ENCODE results near the gene PRKCZ. TPM values are rescaled to one million over a fixed set of nuclear protein-coding genes. Genes with fewer than 3 reads are reported as not detected.

PRKCZ gene
- total and polyA plus RNA-seq, 9 of the 15 experiments (the other 6 are each of a cell fraction or from before 2014, with no cell fraction given), result 0.07 to 3.1 (median 1.3) TPM

GRCh38 chr1:2180297-2181245 lies 130.4 kb downstream of the PRKCZ start (continued):
- TF ChIP-seq ZNF23 (CRISPR knock-in tag; IDR thresholded peaks at IDR 0.05) (no peak), L3MBTL2 (IDR thresholded peaks at IDR 0.05) (0 out of 2 replicates have a peak, but pooled peaks have one; percentile 21), TFAP4 (CRISPR knock-in tag; IDR thresholded peaks at IDR 0.05; ENCODE audit: borderline replicate concordance) (peak; percentile 98), CREM (IDR thresholded peaks at IDR 0.05; ENCODE audit: low read depth) (peak; percentile 100), ZBTB1 (CRISPR knock-in tag; IDR thresholded peaks at IDR 0.05; ENCODE audit: borderline replicate concordance, low read depth) (no peak), KDM2B (CRISPR knock-in tag; IDR thresholded peaks at IDR 0.05) (no peak), TFAM (CRISPR knock-in tag; conservative IDR thresholded peaks at IDR 0.05) (no peak), ZNF354B (CRISPR knock-in tag; IDR thresholded peaks at IDR 0.05) (no peak), CHCHD3 (CRISPR knock-in tag; IDR thresholded peaks at IDR 0.05) (no peak), YY1 (IDR thresholded peaks at IDR 0.05; ENCODE audit: borderline replicate concordance in 1 of 3, control insufficient read depth in 1 of 3, extremely low read depth in 1 of 3, insufficient read depth in 3 of 3, insufficient read length in 1 of 3, insufficient replicate concordance in 2 of 3, low read depth in 1 of 3, low read length in 2 of 3) (peak in 2 of 3 experiments; percentile 48 to 50), SUPT5H (IDR thresholded peaks at IDR 0.05) (peak; percentile 70), ZBTB43 (CRISPR knock-in tag; IDR thresholded peaks at IDR 0.05) (no peak), ZFP30 (CRISPR knock-in tag; IDR thresholded peaks at IDR 0.05; ENCODE audit: borderline replicate concordance) (no peak), SETDB1 (IDR thresholded peaks at IDR 0.05; ENCODE audit: low read length) (peak; percentile 94), ETV5 (CRISPR knock-in tag; IDR thresholded peaks at IDR 0.05; ENCODE audit: low read depth) (no peak), ZBTB9 (CRISPR knock-in tag; IDR thresholded peaks at IDR 0.05) (no peak), GABPB1 (CRISPR knock-in tag; IDR thresholded peaks at IDR 0.05) (peak; percentile 86), TAF15 (IDR thresholded peaks at IDR 0.05; ENCODE audit: low read depth, low read length) (no peak), NR2C1 (IDR thresholded peaks at IDR 0.05) (peak; percentile 85), NR2C1 (tag; IDR thresholded peaks at IDR 0.05) (peak; percentile 92), FOXJ3 (CRISPR knock-in tag; IDR thresholded peaks at IDR 0.05) (no peak), THRAP3 (IDR thresholded peaks at IDR 0.05; ENCODE audit: borderline replicate concordance) (no peak), ZNF507 (tag; conservative IDR thresholded peaks at IDR 0.05) (no peak), TAF7 (tag; IDR thresholded peaks at IDR 0.05) (peak; percentile 56; the same call in 1 of the 2 replicates), ZBTB8A (IDR thresholded peaks at IDR 0.05; ENCODE audit: partially characterized antibody) (no peak), SMARCE1 (IDR thresholded peaks at IDR 0.05) (peak; percentile 78; the same call in 1 of the 2 replicates)
